Testis (tissue), 3 donors: Measurements from ENCODE around the gene ZNF20. TPM values are rescaled to one million over a fixed set of nuclear protein-coding genes. Genes with fewer than 3 reads are reported as not detected.

Experiments used
- polyA plus RNA-seq: library from polyadenylated mRNA; stranded (reverse); fragments of 350-450 nt; fragmentation: Illumina TruSeq; extraction: RNeasy Lipid Tissue Mini Kit (QIAGEN cat#74804); gene quantifications from one replicate; pipeline ENCODE4 v1.2.3, GENCODE V29; 2014; ENCODE audit warnings: low read depth, low replicate concordance; ENCODE audit not compliant: insufficient read depth
- small RNA-seq, 2 donors: library from RNA; depleted of rRNA; stranded (forward); fragments of <200 nt; gene quantifications; one replicate each; pipeline ENCODE3, GENCODE V24; 2016
- total RNA-seq, 2 donors: library from RNA; depleted of rRNA; stranded (reverse); fragments of >200 nt; gene quantifications; one replicate each; pipeline ENCODE4 v1.2.3, GENCODE V29; 2016

ZNF20 gene
- total and polyA plus RNA-seq, 3 donors from 2014 or later, result 7.5 to 10.9 (median 8.9) TPM

Small RNA genes lying within 50 kb of the gene (small RNA-seq; reads per million reads assigned to genes)
- gene RF00019 (0 reads per million in 2 donors), gene RNA5SP467 (0 reads per million in 2 donors)

Other genes with a start within 250 kb of the ZNF20 start
- 10 to 100 TPM; 22.0 to 26.1 TPM for gene ZNF700, start 215.2 kb downstream of the ZNF20 start, total RNA-seq
- 9.0 TPM for gene ZNF700, start 215.2 kb downstream of the ZNF20 start, polyA plus RNA-seq
- 1 to 10 TPM; 5.0 to 7.9 TPM for gene ZNF763, start 175.3 kb downstream of the ZNF20 start, total RNA-seq
- 7.6 TPM for gene ZNF763, start 175.3 kb downstream of the ZNF20 start, polyA plus RNA-seq
- gene ZNF433, start 104.7 kb downstream of the ZNF20 start, total RNA-seq, result 10 to 100 TPM; 26.1 to 43.4 TPM
- gene ZNF433, start 104.7 kb downstream of the ZNF20 start, polyA plus RNA-seq, result 46.6 TPM
- 1 to 10 TPM in 1 of 2 donors, under 1 TPM in 1; 0.31 to 1.1 TPM for gene ZNF878, start 87.4 kb downstream of the ZNF20 start, total RNA-seq
- 0.54 TPM for gene ZNF878, start 87.4 kb downstream of the ZNF20 start, polyA plus RNA-seq
- 10 to 100 TPM; 15.7 to 18.0 TPM for gene ZNF844, start 75.6 kb downstream of the ZNF20 start, total RNA-seq
- 10.3 TPM for gene ZNF844, start 75.6 kb downstream of the ZNF20 start, polyA plus RNA-seq
- gene ZNF625, start 16.4 kb upstream of the ZNF20 start, total RNA-seq, result 1 to 10 TPM; 6.5 to 8.2 TPM
- 1.4 TPM for gene ZNF625, start 16.4 kb upstream of the ZNF20 start, polyA plus RNA-seq
- 10 to 100 TPM; 14.6 to 18.7 TPM for gene ZNF136, start 22.7 kb upstream of the ZNF20 start, total RNA-seq
- gene ZNF136, start 22.7 kb upstream of the ZNF20 start, polyA plus RNA-seq, result 7.9 TPM
- gene ZNF44, start 154.5 kb upstream of the ZNF20 start, total RNA-seq, result 10 to 100 TPM; 22.4 to 30.2 TPM
- gene ZNF44, start 154.5 kb upstream of the ZNF20 start, polyA plus RNA-seq, result 18.9 TPM
- 10 to 100 TPM; 13.7 to 29.1 TPM for gene ZNF563, start 193.3 kb upstream of the ZNF20 start, total RNA-seq
- gene ZNF563, start 193.3 kb upstream of the ZNF20 start, polyA plus RNA-seq, result 21.0 TPM
- 1 to 10 TPM; 2.7 to 4.9 TPM for gene ZNF442, start 225.3 kb upstream of the ZNF20 start, total RNA-seq
- 1.3 TPM for gene ZNF442, start 225.3 kb upstream of the ZNF20 start, polyA plus RNA-seq